SK-N-SH (cell line): ENCODE data around the gene AATF. TPM values are rescaled to one million over a fixed set of nuclear protein-coding genes. Genes with fewer than 3 reads are reported as not detected.

ENCODE experiments used
- CTCF ChIA-PET: fragments of 300-600, 350-600 bp; formaldehyde crosslinking; extraction: SDS; loops from one replicate; lab custom pipeline; 2021; lab: Yijun Ruan, JAX
- POLR2A ChIA-PET: fragments of 350-600 bp; sonication (Branson Sonifier 250); formaldehyde crosslinking; extraction: SDS; loops from one replicate; lab custom pipeline; 2020; ENCODE audit warnings: antibody characterized with exemption, inconsistent platforms; lab: Yijun Ruan, JAX
- DNase-seq: peaks from one replicate; pipeline ENCODE4 v3.0.0; 2012
- H2AFZ ChIP-seq: fragments of 200-600 bp; sonication (generic); 2 replicates; pipeline ENCODE4 v1.8.1; 2016; ENCODE audit warnings: antibody characterized with exemption, mild to moderate bottlenecking, low read depth
- H3F3A ChIP-seq: fragments of 200-600 bp; sonication (generic); replicated peaks from 2 replicates; pipeline ENCODE3; 2016; ENCODE audit warnings: antibody characterized with exemption, mild to moderate bottlenecking; ENCODE audit not compliant: insufficient read depth
- H3K27ac ChIP-seq, 2 experiments: fragments of 200-500 bp in 1 of 2; fragments of 200-600 bp in 1 of 2; sonication (Bioruptor generic) in 1 of 2; sonication (generic), shearing (Covaris generic) in 1 of 2; 2 replicates each; pipeline versions ENCODE4 v1.5.1 to v1.6.1; 2014 to 2016; ENCODE audit warnings: low read depth in 2 of 2, inconsistent platforms in 1 of 2, low read length in 1 of 2, mild to moderate bottlenecking in 1 of 2, mixed read lengths in 1 of 2
- H3K27me3 ChIP-seq: fragments of 200-600 bp; sonication (generic), shearing (Covaris generic); 2 replicates; pipeline ENCODE4 v1.6.1; 2016; ENCODE audit warnings: mixed run types; ENCODE audit not compliant: insufficient read depth
- H3K36me3 ChIP-seq, 2 experiments: fragments of 200-500 bp in 1 of 2; fragments of 200-600 bp in 1 of 2; sonication (Bioruptor generic) in 1 of 2; sonication (generic) in 1 of 2; replicated peaks in 1 of 2; 2 replicates each; pipeline versions ENCODE3 to v1.5.1; 2014 to 2016; ENCODE audit warnings: low read length in 1 of 2, mild to moderate bottlenecking in 1 of 2; ENCODE audit not compliant: insufficient read depth in 2 of 2, control insufficient read depth in 1 of 2
- H3K4me1 ChIP-seq, 2 experiments: fragments of 200-500 bp in 1 of 2; fragments of 200-600 bp in 1 of 2; sonication (Bioruptor generic) in 1 of 2; sonication (generic), shearing (Covaris generic) in 1 of 2; 2 replicates each; pipeline versions ENCODE4 v1.5.1 to v1.6.1; 2014 to 2016; ENCODE audit warnings: low read depth in 1 of 2, low read length in 1 of 2, mixed run types in 1 of 2; ENCODE audit not compliant: insufficient read depth in 2 of 2, control insufficient read depth in 1 of 2
- H3K4me2 ChIP-seq: fragments of 200-600 bp; sonication (generic), shearing (Covaris generic); 2 replicates; pipeline ENCODE4 v1.6.1; 2017; ENCODE audit warnings: mixed run types
- H3K4me3 ChIP-seq, 2 experiments: fragments of 200-500 bp in 1 of 2; fragments of 200-600 bp in 1 of 2; sonication (Bioruptor generic) in 1 of 2; sonication (generic), shearing (Covaris generic) in 1 of 2; 2 replicates each; pipeline versions ENCODE4 v1.5.1 to v1.8.1; 2014 to 2016; ENCODE audit warnings: low read depth in 2 of 2, inconsistent platforms in 1 of 2, low read length in 1 of 2, mild to moderate bottlenecking in 1 of 2, mixed read lengths in 1 of 2, moderate library complexity in 1 of 2
- H3K79me2 ChIP-seq: fragments of 200-600 bp; sonication (generic); 2 replicates; pipeline ENCODE4 v1.8.1; 2017; ENCODE audit warnings: mild to moderate bottlenecking; ENCODE audit not compliant: insufficient read depth
- H3K9ac ChIP-seq: fragments of 200-600 bp; sonication (generic); 2 replicates; pipeline ENCODE4 v1.6.1; 2017; ENCODE audit warnings: mixed run types
- H3K9me2 ChIP-seq: fragments of 200-600 bp; sonication (generic); 2 replicates; pipeline ENCODE4 v1.6.1; 2017; ENCODE audit warnings: mixed run types
- H3K9me3 ChIP-seq: fragments of 200-600 bp; sonication (generic); 2 replicates; pipeline ENCODE4 v1.6.1; 2017; ENCODE audit warnings: mixed run types, mild to moderate bottlenecking, moderate library complexity
- H4K20me1 ChIP-seq: fragments of 200-600 bp; sonication (generic); 2 replicates; pipeline ENCODE4 v1.6.1; 2017; ENCODE audit warnings: mild to moderate bottlenecking, mixed run types; ENCODE audit not compliant: insufficient read depth
- CHD2 ChIP-seq: fragments of 150-350 bp; IDR thresholded peaks from 2 replicates; pipeline ENCODE4 v1.6.1; 2018; ENCODE audit warnings: low read length; ENCODE audit not compliant: partially characterized antibody
- ELF1 ChIP-seq: IDR thresholded peaks from 2 replicates; pipeline ENCODE4 v1.4.0; 2012
- EZH2phosphoT487 ChIP-seq: fragments of 200-600 bp; sonication (generic); IDR thresholded peaks from 2 replicates; pipeline ENCODE4 v1.6.1; 2017; ENCODE audit warnings: low read depth, mixed run types, mild to moderate bottlenecking, antibody characterized with exemption, moderate library complexity, borderline replicate concordance
- FOSL2 ChIP-seq: IDR thresholded peaks from 2 replicates; pipeline ENCODE4 v1.4.0; 2012; ENCODE audit warnings: low read depth, mild to moderate bottlenecking, moderate library complexity, borderline replicate concordance
- GATA2 ChIP-seq: sonication (generic); formaldehyde crosslinking; IDR thresholded peaks from 2 replicates; pipeline ENCODE4 v1.5.0; 2020; ENCODE audit warnings: mild to moderate bottlenecking, missing genetic modification reagents
- MXI1 ChIP-seq: IDR thresholded peaks from 2 replicates; pipeline ENCODE4 v1.6.1; 2012; ENCODE audit warnings: mild to moderate bottlenecking, low read depth, low read length, improper control_type of control experiment
- RAD21 ChIP-seq: IDR thresholded peaks from 2 replicates; pipeline ENCODE4 v1.6.1; 2012; ENCODE audit warnings: mild to moderate bottlenecking, low read length
- RFX5 ChIP-seq: IDR thresholded peaks from 2 replicates; pipeline ENCODE4 v1.6.1; 2012; ENCODE audit warnings: mild to moderate bottlenecking, improper control_type of control experiment, low read length
- RXRA ChIP-seq: IDR thresholded peaks from 2 replicates; pipeline ENCODE4 v1.4.0; 2012; ENCODE audit warnings: low read depth, mild to moderate bottlenecking, borderline replicate concordance
- TAF1 ChIP-seq: IDR thresholded peaks from 2 replicates; pipeline ENCODE4 v1.6.1; 2012; ENCODE audit warnings: low read depth, mild to moderate bottlenecking, low read length, moderate library complexity, borderline replicate concordance
- WGBS: methylation state at CpG from one replicate; pipeline ENCODE4 v1.1.6; 2017; ENCODE audit warnings: low lambda C conversion rate; 5-methylcytosine and 5-hydroxymethylcytosine counted together
- polyA plus RNA-seq, 3 experiments: library from polyadenylated mRNA; depleted of rRNA; stranded (reverse); fragments of >200 nt; gene quantifications; 2 replicates each; pipeline ENCODE4 v1.2.3, GENCODE V29; 2012
- TF ChIP-seq, protein P1 (sequence below): IDR thresholded peaks from 2 replicates; pipeline ENCODE4 v1.6.1; 2012; ENCODE audit warnings: mild to moderate bottlenecking, low read depth, low read length, moderate library complexity
- TF ChIP-seq, protein P2 (sequence below): IDR thresholded peaks from 2 replicates; pipeline ENCODE4 v1.4.0; 2012; ENCODE audit warnings: low read depth

AATF gene
- polyA plus RNA-seq, 1 of the 3 experiments (the other 2 are of a cell fraction), result 18.8 TPM

DNA sequence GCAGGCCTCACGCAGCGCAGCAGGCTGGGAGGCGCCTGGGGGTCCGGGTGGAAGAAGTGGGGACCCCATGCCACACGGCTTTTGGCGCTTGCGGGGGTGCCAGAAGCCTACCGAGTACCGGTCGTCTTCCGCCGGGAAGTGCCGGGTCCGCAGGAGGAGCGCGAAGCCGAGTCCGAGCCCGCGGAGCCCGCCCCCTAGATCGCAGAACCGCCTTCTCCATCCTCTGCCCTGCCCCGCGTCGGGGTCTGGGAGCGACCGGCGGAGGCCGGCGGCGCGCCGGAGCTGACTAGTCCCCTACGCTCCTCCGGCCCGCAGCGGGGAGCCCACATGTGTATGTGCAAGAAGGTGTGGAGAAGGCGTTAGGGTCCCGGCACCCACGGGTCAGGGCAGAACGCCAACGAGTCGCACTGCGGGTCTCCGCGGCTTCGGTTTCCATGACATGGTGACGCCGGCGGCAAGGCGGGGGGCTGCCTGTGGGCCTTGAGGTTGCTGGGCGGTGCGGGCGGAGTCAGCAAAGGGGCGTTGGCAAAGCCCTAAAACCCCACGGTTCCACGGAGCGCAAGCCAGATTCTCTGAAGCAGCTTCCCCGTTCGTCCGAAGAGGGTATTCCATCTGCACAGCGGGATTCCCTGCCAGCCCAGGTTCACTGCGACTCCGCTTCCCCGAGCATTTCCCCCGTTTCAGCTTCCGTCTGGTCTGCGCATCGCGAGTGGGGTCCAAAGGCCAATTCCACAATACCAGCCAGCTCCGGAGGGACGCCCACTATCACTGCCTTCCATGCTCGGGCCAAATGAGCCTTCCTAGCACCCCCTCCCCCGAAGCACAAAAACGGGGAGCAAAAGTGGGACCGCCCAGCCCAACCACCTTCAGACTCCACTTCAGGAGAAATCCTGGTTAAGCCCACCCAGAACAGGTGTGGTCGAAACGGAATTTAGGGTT, 13.8 kb upstream of the AATF start:
- POLR2A ChIA-PET, result no interaction called here
- Histone ChIP-seq H3K9me3 (no peaks in the 10 kb centered on the region), H3K9ac (no peak overlapping the region), H3K4me3 (peak overlapping the region in 1 of 2 experiments; percentile 14; a peak in 1 of 4 replicates), H3K9me2 (no peaks in the 10 kb centered on the region), H3K4me2 (peak overlapping the region; percentile 53; the same call in 1 of the 2 replicates), H3K79me2 (no peaks in the 10 kb centered on the region), H3K27ac (no peak overlapping the region), H4K20me1 (peaks cover 31% of the 10 kb centered on the region), H3K27me3 (peaks cover 99% of the 10 kb centered on the region), H3K4me1 (peaks cover 0 to 29% of the 10 kb centered on the region in 2 experiments; a peak in 2 of 4 replicates), H3F3A (peaks cover 7% of the 10 kb centered on the region), H3K36me3 (no peaks in the 10 kb centered on the region), H2AFZ (0 out of 2 replicates have a peak overlapping the region, but pooled peaks have one; percentile 22)
- DNase-seq, result peak; percentile 84
- 2% methylated on average over 35 of the region's 79 CpGs for WGBS
- TF ChIP-seq ELF1 (no peak), EZH2phosphoT487 (peak; percentile 71)
- CTCF ChIA-PET, result interaction anchor here (1.0 to 3.7 kb wide), 5 partner anchors 11 to 309 kb away, joined by 3 to 14 read pairs (median 4); no protein-coding TSS in a partner anchor

DNA sequence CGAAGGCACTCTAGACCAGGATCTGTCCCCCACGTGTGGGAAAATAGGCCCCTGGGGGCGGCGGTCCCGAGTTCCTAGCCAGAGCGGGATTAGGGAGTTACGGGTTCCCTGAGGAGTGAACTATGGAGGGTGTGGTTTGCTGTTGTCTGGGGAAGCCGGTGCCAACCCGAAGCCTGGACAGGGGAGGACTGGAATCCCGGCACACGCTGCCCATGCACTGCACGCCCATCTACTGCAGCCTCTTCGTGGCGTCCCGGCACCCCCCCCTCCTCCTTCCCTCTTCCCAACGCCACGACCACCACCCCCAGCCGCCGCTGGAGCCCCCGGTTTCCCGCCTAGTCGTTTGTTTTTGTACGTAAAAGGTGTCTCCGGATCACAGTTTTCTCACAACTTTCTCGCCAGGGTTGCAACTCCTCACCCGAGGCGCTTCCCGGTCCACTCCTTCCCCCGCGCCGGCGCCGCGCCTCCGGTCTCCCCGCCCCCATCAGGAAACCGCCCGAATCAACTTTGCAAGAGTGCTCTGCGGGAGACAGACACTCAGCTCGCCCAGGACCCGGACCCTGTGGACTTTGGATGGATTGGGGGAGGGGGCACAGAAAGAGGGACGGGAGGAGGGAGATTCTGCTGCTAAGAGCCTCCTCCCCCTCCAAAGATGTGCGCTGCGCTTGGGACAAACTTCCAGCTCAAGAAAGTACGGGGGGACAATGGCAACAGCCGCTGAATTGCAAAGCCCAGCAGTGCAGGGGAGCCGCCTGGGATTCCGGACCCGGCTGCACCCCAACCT, 12.9 kb upstream of the AATF start:
- CTCF ChIA-PET, result interaction anchor here (1.1 to 3.7 kb wide), 4 partner anchors 15 to 111 kb away, joined by 3 to 14 read pairs (median 4); no protein-coding TSS in a partner anchor

DNA sequence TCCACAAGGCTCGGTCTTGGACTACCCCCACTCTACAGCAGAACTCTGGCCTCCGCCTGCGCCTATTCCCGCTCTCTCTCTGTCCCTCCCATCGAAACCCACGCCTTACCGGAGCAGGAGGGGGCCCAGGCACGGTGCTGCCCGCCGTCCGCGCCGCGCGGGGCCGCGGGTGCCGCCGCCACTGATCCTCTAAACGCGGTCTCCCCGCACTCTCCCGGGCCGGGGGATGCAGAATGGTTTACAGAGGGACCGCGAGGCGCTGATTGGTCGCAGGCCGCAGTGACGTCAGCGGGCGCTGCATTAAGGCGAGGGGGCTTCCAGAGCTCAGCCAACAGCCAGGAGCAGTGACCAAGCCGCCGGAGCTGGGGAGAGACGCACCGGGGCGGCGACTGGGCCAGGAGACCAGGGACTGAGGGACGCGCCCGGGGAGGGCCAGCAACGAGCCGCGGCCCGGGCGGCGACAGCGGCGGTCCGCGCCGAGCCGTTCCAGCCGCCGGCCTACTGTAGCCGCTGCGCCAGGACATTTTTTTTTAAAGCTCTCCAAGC, 12.2 kb upstream of the AATF start:
- DNase-seq, result peak; percentile 84
- peaks cover 7% of the 10 kb centered on the region for H3F3A ChIP-seq
- peaks cover 0 to 29% of the 10 kb centered on the region in 2 experiments; a peak in 2 of 4 replicates for H3K4me1 ChIP-seq
- peaks cover 98% of the 10 kb centered on the region for H3K27me3 ChIP-seq
- peaks cover 31% of the 10 kb centered on the region for H4K20me1 ChIP-seq
- no peaks in the 10 kb centered on the region for H3K9me3 ChIP-seq
- no peaks in the 10 kb centered on the region for H3K9me2 ChIP-seq
- peak overlapping the region; percentile 19 to 29; a peak in 3 of 4 replicates for H3K4me3 ChIP-seq
- ChIA-PET CTCF (interaction anchor here (2.1 to 4.1 kb wide), 2 partner anchors 15 to 111 kb away, joined by 4 to 27 read pairs; no protein-coding TSS in a partner anchor), POLR2A (no interaction called here)
- H3K9ac ChIP-seq, result no peak overlapping the region
- H3K79me2 ChIP-seq, result no peaks in the 10 kb centered on the region
- H3K36me3 ChIP-seq, result no peaks in the 10 kb centered on the region
- WGBS, result 13% methylated on average over 30 of the region's 58 CpGs
- no peak overlapping the region for H3K27ac ChIP-seq
- H2AFZ ChIP-seq, result no peak overlapping the region
- H3K4me2 ChIP-seq, result peak overlapping the region; percentile 57
- no peak for TF ChIP-seq GATA2 (CRISPR knock-in tag)
- TF ChIP-seq FOSL2, result no peak
- no peak for TF ChIP-seq CHD2
- no peak for TF ChIP-seq TAF1
- TF ChIP-seq RXRA, result no peak
- no peak for TF ChIP-seq MXI1
- TF ChIP-seq RAD21, result no peak
- TF ChIP-seq RFX5, result no peak
- TF ChIP-seq, protein P1, sequence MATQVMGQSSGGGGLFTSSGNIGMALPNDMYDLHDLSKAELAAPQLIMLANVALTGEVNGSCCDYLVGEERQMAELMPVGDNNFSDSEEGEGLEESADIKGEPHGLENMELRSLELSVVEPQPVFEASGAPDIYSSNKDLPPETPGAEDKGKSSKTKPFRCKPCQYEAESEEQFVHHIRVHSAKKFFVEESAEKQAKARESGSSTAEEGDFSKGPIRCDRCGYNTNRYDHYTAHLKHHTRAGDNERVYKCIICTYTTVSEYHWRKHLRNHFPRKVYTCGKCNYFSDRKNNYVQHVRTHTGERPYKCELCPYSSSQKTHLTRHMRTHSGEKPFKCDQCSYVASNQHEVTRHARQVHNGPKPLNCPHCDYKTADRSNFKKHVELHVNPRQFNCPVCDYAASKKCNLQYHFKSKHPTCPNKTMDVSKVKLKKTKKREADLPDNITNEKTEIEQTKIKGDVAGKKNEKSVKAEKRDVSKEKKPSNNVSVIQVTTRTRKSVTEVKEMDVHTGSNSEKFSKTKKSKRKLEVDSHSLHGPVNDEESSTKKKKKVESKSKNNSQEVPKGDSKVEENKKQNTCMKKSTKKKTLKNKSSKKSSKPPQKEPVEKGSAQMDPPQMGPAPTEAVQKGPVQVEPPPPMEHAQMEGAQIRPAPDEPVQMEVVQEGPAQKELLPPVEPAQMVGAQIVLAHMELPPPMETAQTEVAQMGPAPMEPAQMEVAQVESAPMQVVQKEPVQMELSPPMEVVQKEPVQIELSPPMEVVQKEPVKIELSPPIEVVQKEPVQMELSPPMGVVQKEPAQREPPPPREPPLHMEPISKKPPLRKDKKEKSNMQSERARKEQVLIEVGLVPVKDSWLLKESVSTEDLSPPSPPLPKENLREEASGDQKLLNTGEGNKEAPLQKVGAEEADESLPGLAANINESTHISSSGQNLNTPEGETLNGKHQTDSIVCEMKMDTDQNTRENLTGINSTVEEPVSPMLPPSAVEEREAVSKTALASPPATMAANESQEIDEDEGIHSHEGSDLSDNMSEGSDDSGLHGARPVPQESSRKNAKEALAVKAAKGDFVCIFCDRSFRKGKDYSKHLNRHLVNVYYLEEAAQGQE, result no peak

More for the DNA sequence above, 12.9 kb upstream of the AATF start:
- Histone ChIP-seq H3F3A (peaks cover 7% of the 10 kb centered on the region), H3K79me2 (no peaks in the 10 kb centered on the region), H3K4me2 (0 out of 2 replicates have a peak overlapping the region, but pooled peaks have one; percentile 11), H2AFZ (no peak overlapping the region), H4K20me1 (peaks cover 31% of the 10 kb centered on the region), H3K4me1 (peaks cover 0 to 29% of the 10 kb centered on the region in 2 experiments; a peak in 2 of 4 replicates), H3K36me3 (no peaks in the 10 kb centered on the region), H3K27me3 (peaks cover 98% of the 10 kb centered on the region), H3K9ac (no peak overlapping the region), H3K27ac (no peak overlapping the region), H3K9me3 (no peaks in the 10 kb centered on the region), H3K4me3 (peak overlapping the region in 1 of 2 experiments; percentile 29; a peak in 1 of 4 replicates), H3K9me2 (no peaks in the 10 kb centered on the region)
- TF ChIP-seq, protein P2, sequence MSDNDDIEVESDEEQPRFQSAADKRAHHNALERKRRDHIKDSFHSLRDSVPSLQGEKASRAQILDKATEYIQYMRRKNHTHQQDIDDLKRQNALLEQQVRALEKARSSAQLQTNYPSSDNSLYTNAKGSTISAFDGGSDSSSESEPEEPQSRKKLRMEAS, result no peak
- peak; percentile 89 for TF ChIP-seq EZH2phosphoT487
- WGBS, result 2% methylated on average over 41 of the region's 49 CpGs
- POLR2A ChIA-PET, result no interaction called here
- DNase-seq, result peak; percentile 60
